HK-2 (cell line): ENCODE measurements around the gene VTCN1.
"Not testable (repeated sequence)": the region's sequence is repeated elsewhere in the genome, so short reads cannot be mapped to it uniquely, and the experiment has no call there.

Experiments used
- DNase-seq: peaks from one replicate; pipeline ENCODE4 v3.0.0-alpha.2; 2018; ENCODE audit not compliant: unreplicated experiment

Gene VTCN1

GRCh38 chr1:117123274-117123673 lies 87.5 kb downstream of the VTCN1 start:
- DNase-seq, result no peak

- no peak for DNase-seq
Measured at GRCh38 chr1:117122330-117123025, 88.2 kb downstream of the VTCN1 start.

GRCh38 chr1:117121589-117122329 lies 89.0 kb downstream of the VTCN1 start, which contains the start of gene TRIM45:
TRIM45 (minus strand) TSS chr1:117121749; CDS start chr1:117121201, 548 bp downstream.
- peak; percentile 98 for DNase-seq

GRCh38 chr1:117120774-117121588 lies 89.7 kb downstream of the VTCN1 start:
- DNase-seq, result no peak

- not testable (repeated sequence) for DNase-seq
Measured at GRCh38 chr1:117119144-117119543, 91.6 kb downstream of the VTCN1 start.

- DNase-seq, result no peak
Measured at GRCh38 chr1:117118137-117118536, 92.6 kb downstream of the VTCN1 start.

GRCh38 chr1:117117697-117118096 lies 93.0 kb downstream of the VTCN1 start:
- no peak for DNase-seq

GRCh38 chr1:117116784-117117130 lies 94.0 kb downstream of the VTCN1 start:
- DNase-seq, result no peak

GRCh38 chr1:117116090-117116783 lies 94.5 kb downstream of the VTCN1 start:
- no peak for DNase-seq

- DNase-seq, result no peak
Measured at GRCh38 chr1:117114877-117115276, 95.8 kb downstream of the VTCN1 start.

- DNase-seq, result no peak
Measured at GRCh38 chr1:117113199-117113598, 97.5 kb downstream of the VTCN1 start.

- no peak for DNase-seq
Measured at GRCh38 chr1:117112047-117112717, 98.5 kb downstream of the VTCN1 start.

- no peak for DNase-seq
Measured at GRCh38 chr1:117110774-117111173, 100.0 kb downstream of the VTCN1 start.

- no peak for DNase-seq
Measured at GRCh38 chr1:117107364-117107763, 103.4 kb downstream of the VTCN1 start.

- DNase-seq, result no peak
Measured at GRCh38 chr1:117106478-117106877, 104.2 kb downstream of the VTCN1 start.

GRCh38 chr1:117105722-117106121 lies 105.0 kb downstream of the VTCN1 start:
- no peak for DNase-seq

GRCh38 chr1:117104986-117105385 lies 105.7 kb downstream of the VTCN1 start:
- DNase-seq, result no peak

- not testable (repeated sequence) for DNase-seq
Measured at GRCh38 chr1:117101858-117102257, 108.9 kb downstream of the VTCN1 start.

- no peak for DNase-seq
Measured at GRCh38 chr1:117101334-117101733, 109.4 kb downstream of the VTCN1 start.

- DNase-seq, result no peak
Measured at GRCh38 chr1:117098287-117098890, 112.3 kb downstream of the VTCN1 start.

GRCh38 chr1:117097443-117097842 lies 113.3 kb downstream of the VTCN1 start:
- no peak for DNase-seq
